Smooth muscle cell (in vitro differentiated cells): Measurements from ENCODE around the gene SH3GL1. TPM values are rescaled to one million over a fixed set of nuclear protein-coding genes. Genes with fewer than 3 reads are reported as not detected.

Source experiments
- DNase-seq: peaks from one replicate; lab custom pipeline; 2025; ENCODE audit not compliant: unreplicated experiment; lab: John Stamatoyannopoulos, UW
- H2AFZ ChIP-seq: fragments of 200-600 bp; sonication (generic); 2 replicates; pipeline ENCODE4 v1.6.0; 2016; ENCODE audit warnings: antibody characterized with exemption, low read depth, mild to moderate bottlenecking
- H3F3A ChIP-seq: fragments of 200-600 bp; sonication (generic); 2 replicates; pipeline ENCODE4 v1.6.0; 2017; ENCODE audit warnings: antibody characterized with exemption, low read depth
- H3K27ac ChIP-seq: fragments of 200-600 bp; sonication (generic); 2 replicates; pipeline ENCODE4 v1.5.1; 2016; ENCODE audit warnings: low read depth, mild to moderate bottlenecking
- H3K27me3 ChIP-seq: fragments of 200-600 bp; sonication (generic); 2 replicates; pipeline ENCODE4 v1.6.1; 2016; ENCODE audit warnings: low read depth, mild to moderate bottlenecking
- H3K36me3 ChIP-seq: fragments of 200-600 bp; sonication (generic); 2 replicates; pipeline ENCODE4 v1.5.1; 2016; ENCODE audit warnings: low read depth
- H3K4me1 ChIP-seq: fragments of 200-600 bp; sonication (generic); 2 replicates; pipeline ENCODE4 v1.5.1; 2016; ENCODE audit warnings: low read depth
- H3K4me2 ChIP-seq: fragments of 200-600 bp; sonication (generic); 2 replicates; pipeline ENCODE4 v1.6.0; 2016; ENCODE audit warnings: mild to moderate bottlenecking
- H3K4me3 ChIP-seq: fragments of 200-600 bp; sonication (generic); 2 replicates; pipeline ENCODE4 v1.5.1; 2016; ENCODE audit warnings: mild to moderate bottlenecking
- H3K79me2 ChIP-seq: fragments of 200-600 bp; sonication (generic); 2 replicates; pipeline ENCODE4 v1.6.0; 2016; ENCODE audit warnings: low read depth, mild to moderate bottlenecking
- H3K9ac ChIP-seq: fragments of 200-600 bp; sonication (generic); 2 replicates; pipeline ENCODE4 v1.6.0; 2016; ENCODE audit warnings: low read depth
- H3K9me3 ChIP-seq: fragments of 200-600 bp; sonication (generic); replicated peaks from 2 replicates; pipeline ENCODE4 v1.5.1; 2016; ENCODE audit warnings: low read depth
- H4K20me1 ChIP-seq: fragments of 200-600 bp; sonication (generic); 2 replicates; pipeline ENCODE4 v1.6.0; 2016; ENCODE audit warnings: low read depth
- CTCF ChIP-seq: fragments of 200-600 bp; sonication (generic); IDR thresholded peaks from 2 replicates; pipeline ENCODE4 v1.5.1; 2017; ENCODE audit warnings: borderline replicate concordance, mild to moderate bottlenecking, antibody characterized with exemption; ENCODE audit not compliant: insufficient read depth, poor library complexity, severe bottlenecking
- WGBS: methylation state at CpG from one replicate; pipeline ENCODE4 v1.1.7; 2016; ENCODE audit warnings: low lambda C conversion rate; 5-methylcytosine and 5-hydroxymethylcytosine counted together
- polyA plus RNA-seq: library from polyadenylated mRNA; unstranded; fragments of >200 nt; fragmentation: Nextera tagmentation; extraction: Ambion mirVana; gene quantifications from 2 replicates; pipeline ENCODE4 v1.2.1, GENCODE V29; 2016
- total RNA-seq: library from RNA; depleted of rRNA; stranded (reverse); fragments of >200 nt; gene quantifications from 2 replicates; pipeline ENCODE4 v1.2.3, GENCODE V29; 2014

SH3GL1 gene
- total and polyA plus RNA-seq, 2 experiments from 2014 or later = 52.9 to 120 TPM

- Histone ChIP-seq H4K20me1 (peaks cover 98% of the 10 kb centered on the region), H2AFZ (no peak overlapping the region), H3K9me3 (no peaks in the 10 kb centered on the region), H3K4me3 (no peak overlapping the region), H3K4me1 (peaks cover 42% of the 10 kb centered on the region), H3K27me3 (no peaks in the 10 kb centered on the region), H3K79me2 (peaks cover 71% of the 10 kb centered on the region), H3K36me3 (no peaks in the 10 kb centered on the region), H3K4me2 (peak overlapping the region; percentile 53), H3K27ac (peak overlapping the region; percentile 95), H3K9ac (no peak overlapping the region), H3F3A (peaks cover 43% of the 10 kb centered on the region)
- 81% methylated on average over 10 of the region's 10 CpGs for WGBS
- no peak for TF ChIP-seq CTCF
- DNase-seq = no peak
These were observed 23.7 kb downstream of the SH3GL1 start for GRCh38 chr19:4376671-4376990.

DNA sequence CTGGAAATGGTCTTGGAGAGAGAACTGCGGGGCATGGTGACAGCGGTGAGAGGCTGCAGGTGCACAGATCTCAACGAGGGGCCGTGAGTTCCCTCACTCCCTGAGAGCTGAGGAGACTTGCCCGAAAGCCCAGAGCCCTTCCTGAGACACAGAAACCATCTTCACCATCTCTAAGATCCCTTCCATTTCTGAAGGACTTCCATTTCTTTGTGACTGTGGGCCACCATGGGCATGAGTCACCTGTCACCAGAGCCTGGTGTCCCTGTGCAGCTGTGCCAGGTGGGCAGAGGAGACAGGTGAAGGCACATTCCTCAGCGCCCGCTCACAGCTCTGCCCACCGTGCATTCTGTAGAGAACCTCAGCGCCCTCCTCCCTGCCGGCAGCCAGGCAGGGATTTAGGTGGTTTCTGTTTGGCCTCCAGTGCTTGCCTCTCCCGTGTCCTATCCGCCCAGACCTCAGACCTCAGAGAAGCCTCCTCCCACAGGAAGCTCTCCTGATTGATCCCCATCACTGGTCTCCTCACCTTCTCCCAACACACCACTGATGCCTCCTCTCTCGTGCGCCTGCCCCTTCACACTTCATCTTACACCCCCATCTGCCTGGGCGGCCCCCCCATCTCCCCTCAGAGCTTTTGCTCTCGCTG is 24.2 kb downstream of the SH3GL1 start:
- H3K9me3 ChIP-seq = no peaks in the 10 kb centered on the region
- TF ChIP-seq CTCF = no peak
- peaks cover 100% of the 10 kb centered on the region for H4K20me1 ChIP-seq
- no peak overlapping the region for H2AFZ ChIP-seq
- 74% methylated on average over 16 of the region's 16 CpGs for WGBS
- H3K27me3 ChIP-seq = no peaks in the 10 kb centered on the region
- H3K9ac ChIP-seq = no peak overlapping the region
- H3K4me2 ChIP-seq = peak overlapping the region; percentile 53
- DNase-seq = no peak
- H3K79me2 ChIP-seq = peaks cover 73% of the 10 kb centered on the region
- H3K4me1 ChIP-seq = peaks cover 47% of the 10 kb centered on the region
- H3K4me3 ChIP-seq = no peak overlapping the region
- H3F3A ChIP-seq = peaks cover 43% of the 10 kb centered on the region
- no peaks in the 10 kb centered on the region for H3K36me3 ChIP-seq
- H3K27ac ChIP-seq = peak overlapping the region; percentile 95

- no peak overlapping the region for H3K4me3 ChIP-seq
- 30% methylated on average over 16 of the region's 16 CpGs for WGBS
- peak; percentile 15 for TF ChIP-seq CTCF
- H3K4me1 ChIP-seq = peaks cover 48% of the 10 kb centered on the region
- peak overlapping the region; percentile 59 for H3K9ac ChIP-seq
- H3K9me3 ChIP-seq = no peaks in the 10 kb centered on the region
- DNase-seq = peak; percentile 23
- peaks cover 43% of the 10 kb centered on the region for H3F3A ChIP-seq
- peak overlapping the region; percentile 53 for H3K4me2 ChIP-seq
- H3K27ac ChIP-seq = peak overlapping the region; percentile 95
- no peaks in the 10 kb centered on the region for H3K36me3 ChIP-seq
- H4K20me1 ChIP-seq = peaks cover 100% of the 10 kb centered on the region
- no peak overlapping the region for H2AFZ ChIP-seq
- no peaks in the 10 kb centered on the region for H3K27me3 ChIP-seq
- peaks cover 73% of the 10 kb centered on the region for H3K79me2 ChIP-seq
These were observed 25.0 kb downstream of the SH3GL1 start for GRCh38 chr19:4375164-4376027.
